ENCODE data around the gene MTREX.
A peak's percentile ranks its signal among the peaks of the same experiment; 100 is the strongest.

MTREX gene

GRCh38 chr5:55372130-55372925 lies 64.5 kb downstream of the MTREX start:
- TF ChIP-seq ZNF2 (tag by site-specific recombination; IDR thresholded peaks at IDR 0.05) = no peak
- TF ChIP-seq SETDB1 (IDR thresholded peaks at IDR 0.05; ENCODE audit: insufficient read length, low read length) = peak; percentile 68
- ChIA-PET CTCF (interaction anchor here (0.7 kb wide), 1 partner anchor 17 kb away, joined by 3 read pairs; no protein-coding TSS in a partner anchor), POLR2A (interaction anchor here (0.5 to 0.6 kb wide), 2 partner anchors 62 to 411 kb away, joined by 3 to 4 read pairs; no protein-coding TSS in a partner anchor)
- H3K27ac ChIP-seq (ENCODE audit: extremely low read depth, low read depth, low read length) = no peak overlapping the region
- no peak overlapping the region for H3K4me3 ChIP-seq (ENCODE audit: low read depth, low read length)
- H3K36me3 ChIP-seq (ENCODE audit: control insufficient read depth in 2 of 2, insufficient read depth in 1 of 2, low read length in 2 of 2) = peaks cover 24 to 45% of the 10 kb centered on the region in 2 experiments
- no peaks in the 10 kb centered on the region for H3K4me1 ChIP-seq (ENCODE audit: control insufficient read depth, insufficient read depth, low read length)
- no peaks in the 10 kb centered on the region for H3K9me3 ChIP-seq (ENCODE audit: control insufficient read depth, insufficient read depth, low read depth, low read length)

GRCh38 chr5:55377810-55378209 lies 70.0 kb downstream of the MTREX start:
- TF ChIP-seq HOXA7 (CRISPR knock-in tag; IDR thresholded peaks at IDR 0.05; ENCODE audit: borderline replicate concordance) = no peak
- TF ChIP-seq ZNF148 (tag by site-specific recombination; IDR thresholded peaks at IDR 0.05; ENCODE audit: borderline replicate concordance) = no peak
- no peak for TF ChIP-seq ZNF23 (tag by site-specific recombination; IDR thresholded peaks at IDR 0.05; ENCODE audit: borderline replicate concordance)
- TF ChIP-seq ZNF341 (tag by site-specific recombination; IDR thresholded peaks at IDR 0.05; ENCODE audit: low read depth) = no peak
- no peak for TF ChIP-seq SALL2 (tag by site-specific recombination; IDR thresholded peaks at IDR 0.05; ENCODE audit: borderline replicate concordance)
- TF ChIP-seq BCL6B (tag by site-specific recombination; IDR thresholded peaks at IDR 0.05) = no peak
- TF ChIP-seq ZNF629 (tag by site-specific recombination; IDR thresholded peaks at IDR 0.05) = no peak
- TF ChIP-seq ZNF350 (tag by site-specific recombination; IDR thresholded peaks at IDR 0.05) = no peak
- TF ChIP-seq PRDM4 (tag by site-specific recombination; IDR thresholded peaks at IDR 0.05) = no peak
- TF ChIP-seq ZBTB6 (tag by site-specific recombination; IDR thresholded peaks at IDR 0.05) = no peak
- no peak for TF ChIP-seq ZNF654 (tag by site-specific recombination; IDR thresholded peaks at IDR 0.05; ENCODE audit: low read depth)
- no peak for TF ChIP-seq MZF1 (tag by site-specific recombination; IDR thresholded peaks at IDR 0.05; ENCODE audit: borderline replicate concordance)
- no peak for TF ChIP-seq ZNF843 (tag by site-specific recombination; IDR thresholded peaks at IDR 0.05)
- no peak for TF ChIP-seq ZNF571 (tag by site-specific recombination; IDR thresholded peaks at IDR 0.05)
- no peak for TF ChIP-seq ZNF174 (tag by site-specific recombination; IDR thresholded peaks at IDR 0.05)
- no peak for TF ChIP-seq ZNF560 (tag by site-specific recombination; IDR thresholded peaks at IDR 0.05; ENCODE audit: borderline replicate concordance)
- TF ChIP-seq KLF1 (tag by site-specific recombination; IDR thresholded peaks at IDR 0.05) = no peak
- TF ChIP-seq HOXC10 (CRISPR knock-in tag; IDR thresholded peaks at IDR 0.05) = no peak
- no peak for TF ChIP-seq ZNF175 (tag by site-specific recombination; IDR thresholded peaks at IDR 0.05)
- TF ChIP-seq ZNF274 (IDR thresholded peaks at IDR 0.05; ENCODE audit: low read length) = no peak
- TF ChIP-seq ZNF274 (tag by site-specific recombination; IDR thresholded peaks at IDR 0.05; ENCODE audit: borderline replicate concordance) = no peak
- Histone ChIP-seq H3K36me3 (ENCODE audit: control insufficient read depth in 2 of 2, insufficient read depth in 1 of 2, low read length in 2 of 2) (peaks cover 40 to 41% of the 10 kb centered on the region in 2 experiments), H3K4me3 (ENCODE audit: low read depth, low read length) (no peak overlapping the region), H3K4me1 (ENCODE audit: control insufficient read depth, insufficient read depth, low read length) (no peaks in the 10 kb centered on the region), H3K9me3 (ENCODE audit: control insufficient read depth, insufficient read depth, low read depth, low read length) (no peaks in the 10 kb centered on the region), H3K27ac (ENCODE audit: extremely low read depth, low read depth, low read length) (no peak overlapping the region)
- ChIA-PET CTCF (interaction anchor here (0.7 kb wide), 1 partner anchor 9 kb away, joined by 8 read pairs; no protein-coding TSS in a partner anchor), POLR2A (interaction anchor here (0.7 kb wide), 1 partner anchor 61 kb away, joined by 4 read pairs; no protein-coding TSS in a partner anchor)
